Lower leg skin (tissue), 4 donors: Measurements from ENCODE around the gene AEBP1. TPM values are rescaled to one million over a fixed set of nuclear protein-coding genes. Genes with fewer than 3 reads are reported as not detected.

Source experiments
- DNase-seq, 2 donors: peaks; one replicate each; pipeline ENCODE4 v3.0.0-alpha.2; 2019; ENCODE audit warnings: low spot score in 2 of 2
- H3K4me3 ChIP-seq: fragments of 200-600 bp; sonication (generic); 2 replicates; pipeline ENCODE4 v1.5.1; 2017; ENCODE audit warnings: mild to moderate bottlenecking, low read depth; ENCODE audit not compliant: poor library complexity, severe bottlenecking
- CTCF ChIP-seq, 3 donors: fragments of 450-650 bp; IDR thresholded peaks; one replicate each; pipeline ENCODE4 v1.5.1; 2016; ENCODE audit warnings: antibody characterized with exemption in 3 of 3, mild to moderate bottlenecking in 3 of 3, moderate library complexity in 2 of 3
- POLR2A ChIP-seq, 2 donors: fragments of 450-650 bp; IDR thresholded peaks; one replicate each; pipeline ENCODE4 v1.6.1; 2016 to 2017; ENCODE audit warnings: antibody characterized with exemption in 2 of 2, mild to moderate bottlenecking in 1 of 2, moderate library complexity in 1 of 2
- WGBS, 2 donors: methylation state at CpG; one replicate each; pipeline ENCODE4 v1.1.5; 2018; 5-methylcytosine and 5-hydroxymethylcytosine counted together
- intact Hi-C: fragments of 100-400 bp; cut with DNase I; formaldehyde crosslinking; loops from one replicate; pipeline ENCODE4 v1.15.0; 2023; ENCODE audit warnings: low total_unique reads
- microRNA-seq, 2 donors: library from miRNA; unstranded; fragments of <30 nt; microRNA quantifications; one replicate each; pipeline ENCODE4, GENCODE V29; 2016; ENCODE audit warnings: borderline replicate concordance in 2 of 2, borderline number of aligned reads in 1 of 2
- total RNA-seq, 4 donors: library from RNA; depleted of rRNA; stranded (reverse); fragments of >200 nt; gene quantifications; one replicate each; pipeline ENCODE4 v1.1.0, GENCODE V29; 2016

Gene AEBP1
- total RNA-seq, 4 donors from 2014 or later = 52.6 to 134 (median 54.6) TPM

GRCh38 chr7:44163591-44163990 lies 59.4 kb downstream of the AEBP1 start:
- intact Hi-C loops = no loop called here
- DNase-seq = peak in 1 of 2 donors; percentile 15
- WGBS, 2 donors = 36 to 61% methylated on average over 1 of the region's 1 CpG
- no peak overlapping the region for H3K4me3 ChIP-seq
- TF ChIP-seq CTCF (IDR thresholded peaks at IDR 0.05) (no peak), POLR2A (IDR thresholded peaks at IDR 0.05) (no peak)

Small RNA genes lying within 50 kb of the gene (microRNA-seq; reads per million reads assigned to microRNA genes)
- 0 to 1.7 reads per million in 2 donors for gene MIR6838

Other genes starting within 250 kb of the AEBP1 start
- gene MRPS24, start 234.8 kb upstream of the AEBP1 start, total RNA-seq = 100 to 1,000 TPM in 1 of 4 donors, 10 to 100 TPM in 3; 64.9 to 135 (median 92.5) TPM
- 10 to 100 TPM; 26.3 to 42.0 (median 34.5) TPM for gene URGCP, start 197.7 kb upstream of the AEBP1 start, total RNA-seq
- 10 to 100 TPM; 13.0 to 23.9 (median 20.8) TPM for gene UBE2D4, start 177.9 kb upstream of the AEBP1 start, total RNA-seq
- under 1 TPM in 1 of 4 donors, not detected in 3; 0.69 TPM for gene SPDYE1, start 106.4 kb upstream of the AEBP1 start, total RNA-seq
- gene DBNL, start 59.6 kb upstream of the AEBP1 start, total RNA-seq = 100 to 1,000 TPM in 3 of 4 donors, 10 to 100 TPM in 1; 81.3 to 122 (median 106) TPM
- 1 to 10 TPM in 3 of 4 donors, under 1 TPM in 1; 0.75 to 7.9 (median 3.6) TPM for gene PGAM2, start 38.8 kb upstream of the AEBP1 start, total RNA-seq
- gene POLM, start 21.8 kb upstream of the AEBP1 start, total RNA-seq = 100 to 1,000 TPM in 1 of 4 donors, 10 to 100 TPM in 3; 31.0 to 110 (median 43.6) TPM
- 10 to 100 TPM; 50.8 to 69.0 (median 58.7) TPM for gene POLD2, start 19.2 kb downstream of the AEBP1 start, total RNA-seq
- gene MYL7, start 37.0 kb downstream of the AEBP1 start, total RNA-seq = not detected
- gene GCK, start 85.1 kb downstream of the AEBP1 start, total RNA-seq = 1 to 10 TPM in 1 of 4 donors, under 1 TPM in 1, not detected in 2; 0.25 to 1.2 TPM
- gene YKT6, start 96.6 kb downstream of the AEBP1 start, total RNA-seq = 10 to 100 TPM; 38.5 to 51.3 (median 44.3) TPM
- 1 to 10 TPM in 2 of 4 donors, under 1 TPM in 2; 0.04 to 2.6 (median 1.1) TPM for gene CAMK2B, start 221.2 kb downstream of the AEBP1 start, total RNA-seq